Astrocyte (in vitro differentiated cells and primary cell): ENCODE data around the gene TEAD4.

Experiments
- CTCF ChIP-seq: IDR thresholded peaks from 2 replicates; pipeline ENCODE4 v1.5.1; 2011; ENCODE audit warnings: low read depth, mild to moderate bottlenecking, inconsistent platforms, low read length, moderate library complexity; ENCODE audit not compliant: insufficient read depth
- EZH2 ChIP-seq: IDR thresholded peaks from 2 replicates; pipeline ENCODE4 v1.6.1; 2012; ENCODE audit warnings: mild to moderate bottlenecking, low read length, inconsistent platforms; ENCODE audit not compliant: insufficient read depth

- no peak for TF ChIP-seq CTCF
- TF ChIP-seq EZH2 = no peak
These were observed 61.2 kb downstream of the TEAD4 start for GRCh38 chr12:3020399-3020798.
